Liver (tissue), 9 donors: ENCODE data around the gene PCGF2. TPM values are rescaled to one million over a fixed set of nuclear protein-coding genes. Genes with fewer than 3 reads are reported as not detected.

Experiments
- DNase-seq: peaks from one replicate; pipeline ENCODE4 v3.0.0-alpha.2; 2017; ENCODE audit warnings: low spot score
- H3K27ac ChIP-seq, 2 donors: one replicate each; pipeline ENCODE4 v1.7.0; 2013; ENCODE audit warnings: inconsistent platforms in 2 of 2, low read length in 2 of 2, control low read depth in 1 of 2, low read depth in 1 of 2, mild to moderate bottlenecking in 1 of 2
- H3K27me3 ChIP-seq, 4 donors: one replicate each; pipeline versions ENCODE4 v1.6.1 to v1.7.0; 2013; ENCODE audit warnings: low read length in 3 of 4, inconsistent platforms in 1 of 4, mild to moderate bottlenecking in 1 of 4, moderate library complexity in 1 of 4; ENCODE audit not compliant: control insufficient read depth in 4 of 4, insufficient read depth in 4 of 4
- H3K36me3 ChIP-seq, 4 donors: one replicate each; pipeline versions ENCODE4 v1.6.1 to v1.7.0; 2013; ENCODE audit warnings: low read length in 3 of 4, mild to moderate bottlenecking in 3 of 4, low read depth in 1 of 4, moderate library complexity in 1 of 4; ENCODE audit not compliant: control insufficient read depth in 4 of 4, insufficient read depth in 3 of 4
- H3K4me1 ChIP-seq, 4 donors: one replicate each; pipeline versions ENCODE4 v1.6.1 to v1.7.0; 2013; ENCODE audit warnings: low read length in 3 of 4, mild to moderate bottlenecking in 3 of 4, moderate library complexity in 1 of 4; ENCODE audit not compliant: control insufficient read depth in 4 of 4, insufficient read depth in 4 of 4
- H3K4me3 ChIP-seq, 3 donors: one replicate each; pipeline versions ENCODE4 v1.6.1 to v1.7.0; 2013; ENCODE audit warnings: low read length in 3 of 3, control low read depth in 1 of 3, low read depth in 1 of 3, mild to moderate bottlenecking in 1 of 3
- H3K9ac ChIP-seq, 2 donors: one replicate each; pipeline ENCODE4 v1.7.0; 2013; ENCODE audit warnings: low read length in 2 of 2, mild to moderate bottlenecking in 2 of 2, moderate library complexity in 2 of 2, control low read depth in 1 of 2, low read depth in 1 of 2
- H3K9me3 ChIP-seq, 4 donors: one replicate each; pipeline versions ENCODE4 v1.6.1 to v1.7.0; 2013; ENCODE audit warnings: low read length in 3 of 4; ENCODE audit not compliant: control insufficient read depth in 4 of 4
- ATF3 ChIP-seq: IDR thresholded peaks from 2 replicates; pipeline ENCODE4 v1.6.1; 2016; ENCODE audit warnings: antibody characterized with exemption
- EGR1 ChIP-seq, 2 donors: IDR thresholded peaks; 2 replicates each; pipeline ENCODE4 v1.6.1; 2016 to 2018; ENCODE audit warnings: antibody characterized with exemption in 2 of 2, low read depth in 2 of 2
- FOXA1 ChIP-seq: IDR thresholded peaks from 2 replicates; pipeline ENCODE4 v1.6.1; 2016; ENCODE audit warnings: antibody characterized with exemption
- FOXA2 ChIP-seq: IDR thresholded peaks from 2 replicates; pipeline ENCODE4 v1.6.1; 2016; ENCODE audit warnings: antibody characterized with exemption
- GABPA ChIP-seq, 2 donors: IDR thresholded peaks in 1 of 2; conservative IDR thresholded peaks in 1 of 2; 2 replicates each; pipeline ENCODE4 v1.6.1; 2016; ENCODE audit warnings: antibody characterized with exemption in 2 of 2, mild to moderate bottlenecking in 1 of 2, moderate library complexity in 1 of 2
- HNF4G ChIP-seq: IDR thresholded peaks from 2 replicates; pipeline ENCODE4 v1.6.1; 2016; ENCODE audit warnings: antibody characterized with exemption
- JUND ChIP-seq, 2 donors: IDR thresholded peaks; 2 replicates each; pipeline ENCODE4 v1.6.1; 2016; ENCODE audit warnings: antibody characterized with exemption in 2 of 2
- NR2F2 ChIP-seq: IDR thresholded peaks from 2 replicates; pipeline ENCODE4 v1.6.1; 2016; ENCODE audit warnings: antibody characterized with exemption
- RAD21 ChIP-seq, 2 donors: IDR thresholded peaks; 2 replicates each; pipeline ENCODE4 v1.6.1; 2016; ENCODE audit warnings: antibody characterized with exemption in 2 of 2, mild to moderate bottlenecking in 2 of 2
- RXRA ChIP-seq, 2 donors: IDR thresholded peaks; 2 replicates each; pipeline ENCODE4 v1.6.1; 2017 to 2018; ENCODE audit warnings: antibody characterized with exemption in 2 of 2, mild to moderate bottlenecking in 1 of 2
- SP1 ChIP-seq: IDR thresholded peaks from 2 replicates; pipeline ENCODE4 v1.6.1; 2018; ENCODE audit warnings: antibody characterized with exemption, mild to moderate bottlenecking
- ZBTB33 ChIP-seq: IDR thresholded peaks from 2 replicates; pipeline ENCODE4 v1.6.1; 2016; ENCODE audit warnings: antibody characterized with exemption
- whole genome bisulfite sequencing: extraction: QIAGEN DNeasy Blood & Tissue Kit; methylation state at CpG from one replicate; pipeline ENCODE4 v1.1.7; 2013; 5-methylcytosine and 5-hydroxymethylcytosine counted together
- polyA plus RNA-seq, 2 donors: library from polyadenylated mRNA; stranded (reverse) in 1 of 2; unstranded in 1 of 2; fragments of 200-250 nt in 1 of 2; fragments of >200 nt in 1 of 2; fragmentation: Nextera tagmentation in 1 of 2; extraction: Ambion mirVana in 1 of 2; gene quantifications; one replicate each; pipeline versions ENCODE4 v1.2.1 to v1.2.3, GENCODE V29; 2013 to 2015
- total RNA-seq, 2 donors: library from RNA; depleted of rRNA; stranded (reverse); fragments of >200 nt; gene quantifications; one replicate each; pipeline ENCODE4 v1.2.3, GENCODE V29; 2014
- TF ChIP-seq, protein P1 (sequence below): fragments of 150-350 bp; IDR thresholded peaks from 2 replicates; pipeline ENCODE4 v1.5.1; 2017; ENCODE audit warnings: improper control_type of control experiment, low read depth, low read length; ENCODE audit not compliant: missing input control
- TF ChIP-seq, protein P2 (sequence below): IDR thresholded peaks from 2 replicates; pipeline ENCODE4 v1.6.1; 2016; ENCODE audit warnings: antibody characterized with exemption, mild to moderate bottlenecking
- TF ChIP-seq, protein P3 (sequence below): IDR thresholded peaks from 2 replicates; pipeline ENCODE4 v1.6.1; 2016; ENCODE audit warnings: antibody characterized with exemption
- donor health status: healthy.
- donor health status: healthy.
- donor health status: healthy.
- donor health status: healthy.
- donor health status: healthy.

Gene PCGF2
- total and polyA plus RNA-seq, 4 donors = 1.2 to 3.2 (median 1.8) TPM

DNA sequence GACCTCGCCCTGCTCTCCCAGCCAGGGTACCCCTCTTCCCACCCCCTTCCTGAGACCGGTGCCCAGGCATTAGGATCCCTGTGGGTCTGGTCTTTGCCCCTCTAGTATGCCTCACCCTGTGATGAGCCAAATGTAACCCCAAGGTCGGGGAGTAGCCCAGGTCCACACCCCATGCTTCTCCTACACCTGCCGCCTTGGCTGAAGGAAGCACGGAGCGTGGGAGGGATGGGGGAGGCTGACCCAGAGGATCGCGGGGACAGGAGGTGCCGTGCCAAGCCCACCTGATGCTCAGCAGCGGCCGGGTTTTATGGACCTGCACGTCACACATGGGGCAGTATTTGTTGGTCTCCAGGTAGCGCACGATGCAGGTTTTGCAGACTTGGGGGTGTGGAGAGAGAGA, 8.8 kb downstream of the PCGF2 start:
- Histone ChIP-seq H3K9me3 (no peaks in the 10 kb centered on the region), H3K9ac (no peak overlapping the region), H3K27me3 (no peaks in the 10 kb centered on the region), H3K27ac (no peak overlapping the region), H3K36me3 (no peaks in the 10 kb centered on the region), H3K4me1 (peaks cover 3 to 17% (median 11%) of the 10 kb centered on the region in 4 donors), H3K4me3 (no peak overlapping the region)
- WGBS = 85% methylated on average over 14 of the region's 14 CpGs
- TF ChIP-seq, protein P1, sequence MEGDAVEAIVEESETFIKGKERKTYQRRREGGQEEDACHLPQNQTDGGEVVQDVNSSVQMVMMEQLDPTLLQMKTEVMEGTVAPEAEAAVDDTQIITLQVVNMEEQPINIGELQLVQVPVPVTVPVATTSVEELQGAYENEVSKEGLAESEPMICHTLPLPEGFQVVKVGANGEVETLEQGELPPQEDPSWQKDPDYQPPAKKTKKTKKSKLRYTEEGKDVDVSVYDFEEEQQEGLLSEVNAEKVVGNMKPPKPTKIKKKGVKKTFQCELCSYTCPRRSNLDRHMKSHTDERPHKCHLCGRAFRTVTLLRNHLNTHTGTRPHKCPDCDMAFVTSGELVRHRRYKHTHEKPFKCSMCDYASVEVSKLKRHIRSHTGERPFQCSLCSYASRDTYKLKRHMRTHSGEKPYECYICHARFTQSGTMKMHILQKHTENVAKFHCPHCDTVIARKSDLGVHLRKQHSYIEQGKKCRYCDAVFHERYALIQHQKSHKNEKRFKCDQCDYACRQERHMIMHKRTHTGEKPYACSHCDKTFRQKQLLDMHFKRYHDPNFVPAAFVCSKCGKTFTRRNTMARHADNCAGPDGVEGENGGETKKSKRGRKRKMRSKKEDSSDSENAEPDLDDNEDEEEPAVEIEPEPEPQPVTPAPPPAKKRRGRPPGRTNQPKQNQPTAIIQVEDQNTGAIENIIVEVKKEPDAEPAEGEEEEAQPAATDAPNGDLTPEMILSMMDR = no peak
- TF ChIP-seq GABPA (IDR thresholded peaks at IDR 0.05 in 1 of 2, conservative IDR thresholded peaks at IDR 0.05 in 1 of 2) (no peak), FOXA2 (no peak), SP1 (no peak), JUND (IDR thresholded peaks at IDR 0.05) (no peak), ZBTB33 (no peak), ATF3 (no peak), HNF4G (no peak), EGR1 (IDR thresholded peaks at IDR 0.05; ENCODE audit: low read depth in 2 of 2) (no peak), RAD21 (IDR thresholded peaks at IDR 0.05) (no peak), RXRA (IDR thresholded peaks at IDR 0.05) (no peak), NR2F2 (no peak), FOXA1 (no peak)
- TF ChIP-seq, protein P2, sequence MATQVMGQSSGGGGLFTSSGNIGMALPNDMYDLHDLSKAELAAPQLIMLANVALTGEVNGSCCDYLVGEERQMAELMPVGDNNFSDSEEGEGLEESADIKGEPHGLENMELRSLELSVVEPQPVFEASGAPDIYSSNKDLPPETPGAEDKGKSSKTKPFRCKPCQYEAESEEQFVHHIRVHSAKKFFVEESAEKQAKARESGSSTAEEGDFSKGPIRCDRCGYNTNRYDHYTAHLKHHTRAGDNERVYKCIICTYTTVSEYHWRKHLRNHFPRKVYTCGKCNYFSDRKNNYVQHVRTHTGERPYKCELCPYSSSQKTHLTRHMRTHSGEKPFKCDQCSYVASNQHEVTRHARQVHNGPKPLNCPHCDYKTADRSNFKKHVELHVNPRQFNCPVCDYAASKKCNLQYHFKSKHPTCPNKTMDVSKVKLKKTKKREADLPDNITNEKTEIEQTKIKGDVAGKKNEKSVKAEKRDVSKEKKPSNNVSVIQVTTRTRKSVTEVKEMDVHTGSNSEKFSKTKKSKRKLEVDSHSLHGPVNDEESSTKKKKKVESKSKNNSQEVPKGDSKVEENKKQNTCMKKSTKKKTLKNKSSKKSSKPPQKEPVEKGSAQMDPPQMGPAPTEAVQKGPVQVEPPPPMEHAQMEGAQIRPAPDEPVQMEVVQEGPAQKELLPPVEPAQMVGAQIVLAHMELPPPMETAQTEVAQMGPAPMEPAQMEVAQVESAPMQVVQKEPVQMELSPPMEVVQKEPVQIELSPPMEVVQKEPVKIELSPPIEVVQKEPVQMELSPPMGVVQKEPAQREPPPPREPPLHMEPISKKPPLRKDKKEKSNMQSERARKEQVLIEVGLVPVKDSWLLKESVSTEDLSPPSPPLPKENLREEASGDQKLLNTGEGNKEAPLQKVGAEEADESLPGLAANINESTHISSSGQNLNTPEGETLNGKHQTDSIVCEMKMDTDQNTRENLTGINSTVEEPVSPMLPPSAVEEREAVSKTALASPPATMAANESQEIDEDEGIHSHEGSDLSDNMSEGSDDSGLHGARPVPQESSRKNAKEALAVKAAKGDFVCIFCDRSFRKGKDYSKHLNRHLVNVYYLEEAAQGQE = no peak
- TF ChIP-seq, protein P3, sequence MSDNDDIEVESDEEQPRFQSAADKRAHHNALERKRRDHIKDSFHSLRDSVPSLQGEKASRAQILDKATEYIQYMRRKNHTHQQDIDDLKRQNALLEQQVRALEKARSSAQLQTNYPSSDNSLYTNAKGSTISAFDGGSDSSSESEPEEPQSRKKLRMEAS = no peak
- DNase-seq = no peak

DNA sequence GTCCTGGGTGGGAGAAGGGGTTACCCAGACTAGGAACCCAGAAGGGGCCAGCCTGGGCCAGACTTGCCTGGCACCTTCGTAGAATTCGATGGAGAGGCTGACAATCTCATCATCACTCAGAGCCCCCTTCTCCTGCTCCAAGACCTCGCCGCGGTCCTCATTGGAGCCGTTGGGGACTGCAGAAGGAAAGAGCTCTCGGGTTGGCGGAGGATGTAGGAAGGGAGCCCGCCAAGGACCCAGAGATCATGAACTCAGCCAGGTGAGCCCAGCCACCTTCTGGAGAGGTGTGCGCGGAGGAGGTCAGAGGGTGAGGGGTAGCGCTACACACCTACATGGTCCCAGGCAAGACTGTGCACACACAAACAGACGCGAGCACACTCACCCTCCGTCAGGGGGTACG, 9.4 kb downstream of the PCGF2 start:
- no peak for TF ChIP-seq HNF4G
- no peak overlapping the region for H3K4me3 ChIP-seq
- H3K27me3 ChIP-seq = no peaks in the 10 kb centered on the region
- no peak for DNase-seq
- peaks cover 0 to 1% (median 0%) of the 10 kb centered on the region in 4 donors for H3K36me3 ChIP-seq
- H3K4me1 ChIP-seq = peaks cover 3 to 23% (median 11%) of the 10 kb centered on the region in 4 donors
- no peaks in the 10 kb centered on the region for H3K9me3 ChIP-seq
- no peak overlapping the region for H3K9ac ChIP-seq
- H3K27ac ChIP-seq = no peak overlapping the region
- WGBS = 96% methylated on average over 16 of the region's 16 CpGs
